ENCODE results near the gene PRKAG2.

DNA sequence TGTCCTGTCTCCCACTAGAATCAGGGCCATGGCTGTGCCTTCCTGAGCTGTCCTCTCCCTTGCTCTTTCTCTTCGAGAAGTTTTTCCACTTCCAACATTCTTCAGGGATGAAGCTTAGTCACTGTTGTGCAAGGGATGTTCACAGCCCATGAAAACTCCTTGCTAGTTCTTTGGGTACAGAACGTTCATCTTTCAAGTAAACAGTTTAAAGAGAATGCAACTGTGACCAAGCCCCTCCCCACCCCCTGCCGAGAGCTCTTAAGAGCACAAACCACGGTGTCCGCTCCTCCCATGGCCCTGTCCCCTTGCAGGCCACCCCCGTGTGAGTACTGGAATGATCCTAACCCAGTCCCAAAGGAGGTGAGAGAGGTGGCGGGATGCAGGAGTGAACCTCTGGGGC is 196.1 kb downstream of the PRKAG2 start:
- TF ChIP-seq ZBTB42 (CRISPR knock-in tag; IDR thresholded peaks at IDR 0.05), result no peak
- TF ChIP-seq, protein P1, sequence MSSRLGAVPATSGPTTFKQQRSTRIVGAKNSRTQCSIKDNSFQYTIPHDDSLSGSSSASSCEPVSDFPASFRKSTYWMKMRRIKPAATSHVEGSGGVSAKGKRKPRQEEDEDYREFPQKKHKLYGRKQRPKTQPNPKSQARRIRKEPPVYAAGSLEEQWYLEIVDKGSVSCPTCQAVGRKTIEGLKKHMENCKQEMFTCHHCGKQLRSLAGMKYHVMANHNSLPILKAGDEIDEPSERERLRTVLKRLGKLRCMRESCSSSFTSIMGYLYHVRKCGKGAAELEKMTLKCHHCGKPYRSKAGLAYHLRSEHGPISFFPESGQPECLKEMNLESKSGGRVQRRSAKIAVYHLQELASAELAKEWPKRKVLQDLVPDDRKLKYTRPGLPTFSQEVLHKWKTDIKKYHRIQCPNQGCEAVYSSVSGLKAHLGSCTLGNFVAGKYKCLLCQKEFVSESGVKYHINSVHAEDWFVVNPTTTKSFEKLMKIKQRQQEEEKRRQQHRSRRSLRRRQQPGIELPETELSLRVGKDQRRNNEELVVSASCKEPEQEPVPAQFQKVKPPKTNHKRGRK (CRISPR knock-in tag; IDR thresholded peaks at IDR 0.05), result no peak
- TF ChIP-seq FOSL1 (CRISPR knock-in tag; IDR thresholded peaks at IDR 0.05; ENCODE audit: borderline replicate concordance), result no peak
- TF ChIP-seq, protein P2, sequence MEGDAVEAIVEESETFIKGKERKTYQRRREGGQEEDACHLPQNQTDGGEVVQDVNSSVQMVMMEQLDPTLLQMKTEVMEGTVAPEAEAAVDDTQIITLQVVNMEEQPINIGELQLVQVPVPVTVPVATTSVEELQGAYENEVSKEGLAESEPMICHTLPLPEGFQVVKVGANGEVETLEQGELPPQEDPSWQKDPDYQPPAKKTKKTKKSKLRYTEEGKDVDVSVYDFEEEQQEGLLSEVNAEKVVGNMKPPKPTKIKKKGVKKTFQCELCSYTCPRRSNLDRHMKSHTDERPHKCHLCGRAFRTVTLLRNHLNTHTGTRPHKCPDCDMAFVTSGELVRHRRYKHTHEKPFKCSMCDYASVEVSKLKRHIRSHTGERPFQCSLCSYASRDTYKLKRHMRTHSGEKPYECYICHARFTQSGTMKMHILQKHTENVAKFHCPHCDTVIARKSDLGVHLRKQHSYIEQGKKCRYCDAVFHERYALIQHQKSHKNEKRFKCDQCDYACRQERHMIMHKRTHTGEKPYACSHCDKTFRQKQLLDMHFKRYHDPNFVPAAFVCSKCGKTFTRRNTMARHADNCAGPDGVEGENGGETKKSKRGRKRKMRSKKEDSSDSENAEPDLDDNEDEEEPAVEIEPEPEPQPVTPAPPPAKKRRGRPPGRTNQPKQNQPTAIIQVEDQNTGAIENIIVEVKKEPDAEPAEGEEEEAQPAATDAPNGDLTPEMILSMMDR (CRISPR knock-in tag; IDR thresholded peaks at IDR 0.05), result no peak
- no peak for TF ChIP-seq ZNF782 (CRISPR knock-in tag; IDR thresholded peaks at IDR 0.05; ENCODE audit: borderline replicate concordance)
- no peak for TF ChIP-seq JUND (CRISPR knock-in tag; IDR thresholded peaks at IDR 0.05)
- TF ChIP-seq, protein P3, sequence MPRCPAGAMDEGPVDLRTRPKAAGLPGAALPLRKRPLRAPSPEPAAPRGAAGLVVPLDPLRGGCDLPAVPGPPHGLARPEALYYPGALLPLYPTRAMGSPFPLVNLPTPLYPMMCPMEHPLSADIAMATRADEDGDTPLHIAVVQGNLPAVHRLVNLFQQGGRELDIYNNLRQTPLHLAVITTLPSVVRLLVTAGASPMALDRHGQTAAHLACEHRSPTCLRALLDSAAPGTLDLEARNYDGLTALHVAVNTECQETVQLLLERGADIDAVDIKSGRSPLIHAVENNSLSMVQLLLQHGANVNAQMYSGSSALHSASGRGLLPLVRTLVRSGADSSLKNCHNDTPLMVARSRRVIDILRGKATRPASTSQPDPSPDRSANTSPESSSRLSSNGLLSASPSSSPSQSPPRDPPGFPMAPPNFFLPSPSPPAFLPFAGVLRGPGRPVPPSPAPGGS (CRISPR knock-in tag; IDR thresholded peaks at IDR 0.05), result no peak
